Vagina (tissue), 2 donors: ENCODE results near the gene MMP1.

ENCODE experiments used
- CTCF ChIP-seq, 3 experiments: fragments of 450-650 bp in 2 of 3; fragments of 200-600 bp in 1 of 3; sonication (generic) in 1 of 3; IDR thresholded peaks; one replicate each; pipeline ENCODE4 v1.5.1; 2017 to 2019; ENCODE audit warnings: antibody characterized with exemption in 3 of 3, mild to moderate bottlenecking in 2 of 3, moderate library complexity in 2 of 3
- POLR2A ChIP-seq, 2 donors: fragments of 450-650 bp; IDR thresholded peaks; one replicate each; pipeline ENCODE4 v1.6.1; 2017; ENCODE audit warnings: antibody characterized with exemption in 2 of 2, mild to moderate bottlenecking in 2 of 2, moderate library complexity in 2 of 2

- no peak for TF ChIP-seq CTCF (IDR thresholded peaks at IDR 0.05)
- no peak for TF ChIP-seq POLR2A (IDR thresholded peaks at IDR 0.05)
These were observed 5.4 kb downstream of the MMP1 start for GRCh38 chr11:102792604-102793003.
